ENCODE data around the gene ISX. TPM values are rescaled to one million over a fixed set of nuclear protein-coding genes. Genes with fewer than 3 reads are reported as not detected.

The ISX gene
- total and polyA plus RNA-seq, 10 of the 15 experiments (the other 5 are each of a cell fraction or from before 2014, with no cell fraction given) = 0.05 to 0.66 (median 0.25) TPM

DNA sequence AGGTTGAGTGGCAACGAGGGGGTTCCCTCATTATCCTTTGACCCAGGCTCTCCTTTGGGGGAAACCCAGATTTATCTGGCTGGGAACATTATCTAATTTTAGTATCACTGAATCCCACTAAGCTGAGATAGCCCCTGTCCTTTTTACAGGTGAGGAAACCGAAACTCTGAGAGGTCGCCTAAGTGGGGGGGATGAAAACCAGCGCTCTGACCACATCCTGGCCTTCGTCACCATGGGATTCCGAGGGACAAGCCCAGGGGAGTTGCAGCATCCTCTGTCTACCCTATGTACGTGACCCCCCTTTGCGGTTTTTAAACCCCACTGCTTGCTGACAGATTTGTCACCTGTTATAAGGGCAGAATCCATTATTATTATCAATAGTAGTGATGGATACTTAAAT lies 61.0 kb downstream of the ISX start (continued):
- TF ChIP-seq CHD2 (IDR thresholded peaks at IDR 0.05; ENCODE audit: borderline replicate concordance, low read depth, low read length) (peak; percentile 66; the same call in 1 of the 2 replicates), RAD51 (IDR thresholded peaks at IDR 0.05) (no peak), MEF2B (IDR thresholded peaks at IDR 0.05; ENCODE audit: partially characterized antibody, poor library complexity, severe bottlenecking) (peak; percentile 98), FOXK2 (IDR thresholded peaks at IDR 0.05) (no peak), NR2C1 (IDR thresholded peaks at IDR 0.05) (no peak), MXI1 (IDR thresholded peaks at IDR 0.05; ENCODE audit: low read depth, low read length) (no peak), GABPA (IDR thresholded peaks at IDR 0.05; ENCODE audit: low read depth) (peak; percentile 64; the same call in 1 of the 2 replicates), ZNF217 (IDR thresholded peaks at IDR 0.05) (peak; percentile 75; the same call in 1 of the 2 replicates), BACH1 (IDR thresholded peaks at IDR 0.05; ENCODE audit: borderline replicate concordance) (peak; percentile 54), KDM1A (IDR thresholded peaks at IDR 0.05; ENCODE audit: borderline replicate concordance) (no peak), MTA2 (IDR thresholded peaks at IDR 0.05; ENCODE audit: low read depth) (peak; percentile 93), BHLHE40 (IDR thresholded peaks at IDR 0.05; ENCODE audit: borderline replicate concordance in 1 of 2, low read depth in 2 of 2, low read length in 1 of 2) (peak; percentile 73 to 82), IRF4 (IDR thresholded peaks at IDR 0.05; ENCODE audit: low read depth, low read length) (peak; percentile 90; the same call in 1 of the 2 replicates), SP1 (IDR thresholded peaks at IDR 0.05; ENCODE audit: low read depth, low read length) (peak; percentile 90), TCF7 (IDR thresholded peaks at IDR 0.05; ENCODE audit: borderline replicate concordance) (peak; percentile 79)
- TF ChIP-seq, protein P1, sequence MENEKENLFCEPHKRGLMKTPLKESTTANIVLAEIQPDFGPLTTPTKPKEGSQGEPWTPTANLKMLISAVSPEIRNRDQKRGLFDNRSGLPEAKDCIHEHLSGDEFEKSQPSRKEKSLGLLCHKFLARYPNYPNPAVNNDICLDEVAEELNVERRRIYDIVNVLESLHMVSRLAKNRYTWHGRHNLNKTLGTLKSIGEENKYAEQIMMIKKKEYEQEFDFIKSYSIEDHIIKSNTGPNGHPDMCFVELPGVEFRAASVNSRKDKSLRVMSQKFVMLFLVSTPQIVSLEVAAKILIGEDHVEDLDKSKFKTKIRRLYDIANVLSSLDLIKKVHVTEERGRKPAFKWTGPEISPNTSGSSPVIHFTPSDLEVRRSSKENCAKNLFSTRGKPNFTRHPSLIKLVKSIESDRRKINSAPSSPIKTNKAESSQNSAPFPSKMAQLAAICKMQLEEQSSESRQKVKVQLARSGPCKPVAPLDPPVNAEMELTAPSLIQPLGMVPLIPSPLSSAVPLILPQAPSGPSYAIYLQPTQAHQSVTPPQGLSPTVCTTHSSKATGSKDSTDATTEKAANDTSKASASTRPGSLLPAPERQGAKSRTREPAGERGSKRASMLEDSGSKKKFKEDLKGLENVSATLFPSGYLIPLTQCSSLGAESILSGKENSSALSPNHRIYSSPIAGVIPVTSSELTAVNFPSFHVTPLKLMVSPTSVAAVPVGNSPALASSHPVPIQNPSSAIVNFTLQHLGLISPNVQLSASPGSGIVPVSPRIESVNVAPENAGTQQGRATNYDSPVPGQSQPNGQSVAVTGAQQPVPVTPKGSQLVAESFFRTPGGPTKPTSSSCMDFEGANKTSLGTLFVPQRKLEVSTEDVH (IDR thresholded peaks at IDR 0.05; ENCODE audit: low read depth, partially characterized antibody) = no peak

All from GM12878 (cell line).